GM12865 (cell line): Measurements from ENCODE around the gene TTC33.
"Not testable (repeated sequence)": the region's sequence is repeated elsewhere in the genome, so short reads cannot be mapped to it uniquely, and the experiment has no call there.

Source experiments
- DNase-seq: peaks from one replicate; pipeline ENCODE4 v3.0.0; 2010; ENCODE audit warnings: low read depth
- H3K4me3 ChIP-seq: 2 replicates; pipeline ENCODE4 v1.5.1; 2011; ENCODE audit warnings: mild to moderate bottlenecking, low read depth, low read length, control low read depth
- TF ChIP-seq, protein P1 (sequence below): IDR thresholded peaks from 2 replicates; pipeline ENCODE4 v1.5.1; 2011; ENCODE audit warnings: low read length, control low read depth, low read depth, inconsistent platforms; ENCODE audit not compliant: insufficient read depth; ENCODE audit errors: missing control alignments

The TTC33 gene

DNA sequence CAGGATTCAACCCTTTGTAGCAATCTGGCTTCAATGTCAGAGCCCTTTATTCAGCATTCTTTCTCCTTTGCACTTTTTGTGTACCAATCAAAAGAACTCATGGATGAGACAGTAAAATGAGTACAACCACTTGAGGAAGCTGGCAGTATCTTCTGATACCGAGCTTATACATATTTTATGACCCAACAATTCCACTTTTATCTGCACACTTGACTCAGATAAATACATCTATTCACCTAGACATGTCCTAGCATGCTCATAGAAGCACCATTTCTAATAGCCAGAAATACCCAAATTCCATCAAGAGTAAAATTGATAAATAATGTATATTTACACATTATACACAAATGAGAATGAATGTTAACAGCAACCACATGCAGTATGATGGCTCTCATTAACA, 187.2 kb downstream of the TTC33 start:
- TF ChIP-seq, protein P1, sequence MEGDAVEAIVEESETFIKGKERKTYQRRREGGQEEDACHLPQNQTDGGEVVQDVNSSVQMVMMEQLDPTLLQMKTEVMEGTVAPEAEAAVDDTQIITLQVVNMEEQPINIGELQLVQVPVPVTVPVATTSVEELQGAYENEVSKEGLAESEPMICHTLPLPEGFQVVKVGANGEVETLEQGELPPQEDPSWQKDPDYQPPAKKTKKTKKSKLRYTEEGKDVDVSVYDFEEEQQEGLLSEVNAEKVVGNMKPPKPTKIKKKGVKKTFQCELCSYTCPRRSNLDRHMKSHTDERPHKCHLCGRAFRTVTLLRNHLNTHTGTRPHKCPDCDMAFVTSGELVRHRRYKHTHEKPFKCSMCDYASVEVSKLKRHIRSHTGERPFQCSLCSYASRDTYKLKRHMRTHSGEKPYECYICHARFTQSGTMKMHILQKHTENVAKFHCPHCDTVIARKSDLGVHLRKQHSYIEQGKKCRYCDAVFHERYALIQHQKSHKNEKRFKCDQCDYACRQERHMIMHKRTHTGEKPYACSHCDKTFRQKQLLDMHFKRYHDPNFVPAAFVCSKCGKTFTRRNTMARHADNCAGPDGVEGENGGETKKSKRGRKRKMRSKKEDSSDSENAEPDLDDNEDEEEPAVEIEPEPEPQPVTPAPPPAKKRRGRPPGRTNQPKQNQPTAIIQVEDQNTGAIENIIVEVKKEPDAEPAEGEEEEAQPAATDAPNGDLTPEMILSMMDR, result no peak
- no peak for DNase-seq
- H3K4me3 ChIP-seq, result no peak overlapping the region

DNA sequence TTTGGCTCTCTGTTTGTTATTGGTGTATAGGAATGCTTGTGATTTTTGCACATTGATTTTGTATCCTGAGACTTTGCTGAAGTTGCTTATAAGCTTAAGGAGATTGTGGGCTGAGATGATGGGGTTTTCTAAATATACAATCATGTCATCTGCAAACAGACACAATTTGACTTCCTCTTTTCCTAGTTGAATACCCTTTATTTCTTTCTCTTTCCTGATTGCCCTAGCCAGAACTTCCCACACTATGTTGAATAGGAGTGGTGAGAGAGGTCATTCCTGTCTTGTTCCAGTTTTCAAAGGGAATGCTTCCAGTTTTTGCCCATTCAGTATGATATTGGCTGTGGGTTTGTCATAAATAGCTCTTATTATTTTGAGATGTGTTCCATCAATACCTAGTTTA, 192.6 kb downstream of the TTC33 start:
- DNase-seq, H3K4me3 ChIP-seq: not testable (repeated sequence)

DNA sequence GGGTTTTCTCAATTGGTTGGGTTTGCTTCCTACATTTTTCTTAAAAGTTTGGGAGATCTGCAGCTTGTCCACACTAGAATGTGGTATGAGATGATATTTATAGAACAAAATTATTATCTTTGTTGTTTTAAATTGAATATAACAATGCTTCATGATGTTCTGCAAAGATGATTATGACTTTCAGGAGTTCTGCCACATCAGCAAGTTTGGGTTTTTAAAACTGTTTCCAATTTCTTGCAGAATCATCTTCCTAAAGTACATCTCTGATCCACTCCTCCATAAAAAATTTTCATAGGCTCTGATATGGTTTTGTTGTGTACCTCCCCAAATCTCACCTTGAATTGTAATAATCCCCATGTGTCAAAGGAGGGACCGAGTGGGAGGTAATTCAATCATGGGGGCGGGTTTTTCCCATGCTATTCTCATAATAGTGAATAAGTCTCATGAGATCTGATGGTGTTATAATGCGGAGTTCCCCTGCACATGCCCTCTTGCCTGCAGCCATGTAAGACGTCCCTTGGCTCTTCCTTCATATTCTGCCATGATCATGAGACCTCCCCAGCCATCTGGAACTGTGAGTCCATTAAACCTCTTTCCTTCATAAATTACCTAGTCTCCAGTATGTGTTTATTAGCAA, 195.2 kb downstream of the TTC33 start:
- H3K4me3 ChIP-seq, result no peak overlapping the region
- DNase-seq, result no peak
- TF ChIP-seq, protein P1, result no peak

DNA sequence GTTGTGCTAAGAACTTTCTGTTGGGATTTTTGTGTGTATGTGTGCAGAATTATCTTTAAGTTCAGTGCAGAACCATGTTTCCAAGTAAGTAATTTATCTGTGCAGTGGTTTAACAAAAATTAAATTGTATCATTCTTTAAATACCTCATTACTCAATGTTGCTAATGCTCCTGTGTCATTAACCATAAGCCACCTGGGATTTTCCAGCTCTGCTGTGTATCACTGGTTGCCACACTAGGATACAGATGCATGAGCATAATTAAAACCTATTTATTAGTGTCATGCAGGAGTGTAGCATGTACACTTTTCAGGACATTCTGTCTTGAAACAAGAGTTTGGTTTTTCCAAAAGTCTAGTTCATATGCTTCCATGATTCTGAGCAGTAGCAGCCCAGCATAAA, 196.5 kb downstream of the TTC33 start:
- TF ChIP-seq, protein P1, result no peak
- DNase-seq, result no peak
- no peak overlapping the region for H3K4me3 ChIP-seq

DNA sequence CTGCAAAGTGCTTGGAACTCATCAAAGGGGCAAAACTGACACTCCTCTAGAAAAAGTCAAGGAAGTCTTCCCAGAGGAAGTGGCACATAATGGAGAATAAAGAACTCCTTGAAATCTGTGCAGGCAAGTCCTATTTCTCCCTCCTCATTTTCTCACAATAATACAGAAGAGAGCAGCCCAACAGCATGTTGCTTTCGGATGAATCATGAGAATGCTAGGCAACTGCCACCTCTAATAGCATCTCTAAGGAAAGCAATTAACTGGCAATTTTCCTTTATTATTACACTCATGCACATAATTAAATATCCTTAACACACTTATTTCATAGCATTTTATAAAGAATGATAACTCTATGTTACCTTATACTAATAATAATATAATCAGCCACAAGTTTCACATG, 198.3 kb downstream of the TTC33 start:
- no peak for DNase-seq
- TF ChIP-seq, protein P1, result no peak
- no peak overlapping the region for H3K4me3 ChIP-seq

DNA sequence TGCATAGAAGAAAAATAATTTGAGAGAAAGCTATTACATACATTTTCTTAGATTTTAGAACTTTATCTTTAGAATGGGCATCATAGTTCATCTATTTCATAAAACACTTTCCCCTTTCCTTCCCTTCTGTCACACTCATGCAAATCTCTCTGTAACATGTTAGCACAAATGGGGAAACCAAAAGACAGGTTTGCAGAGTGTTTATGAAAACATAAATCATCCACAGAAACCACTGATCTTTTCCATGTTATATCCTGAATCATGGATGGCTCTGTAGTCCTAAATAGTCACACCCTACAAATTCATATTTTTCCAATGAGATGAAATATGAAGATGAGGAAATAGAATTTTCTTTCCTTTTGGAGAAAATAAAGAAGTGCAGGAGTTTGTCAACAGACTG, 198.9 kb downstream of the TTC33 start:
- no peak for DNase-seq
- TF ChIP-seq, protein P1, result no peak
- H3K4me3 ChIP-seq, result no peak overlapping the region

DNA sequence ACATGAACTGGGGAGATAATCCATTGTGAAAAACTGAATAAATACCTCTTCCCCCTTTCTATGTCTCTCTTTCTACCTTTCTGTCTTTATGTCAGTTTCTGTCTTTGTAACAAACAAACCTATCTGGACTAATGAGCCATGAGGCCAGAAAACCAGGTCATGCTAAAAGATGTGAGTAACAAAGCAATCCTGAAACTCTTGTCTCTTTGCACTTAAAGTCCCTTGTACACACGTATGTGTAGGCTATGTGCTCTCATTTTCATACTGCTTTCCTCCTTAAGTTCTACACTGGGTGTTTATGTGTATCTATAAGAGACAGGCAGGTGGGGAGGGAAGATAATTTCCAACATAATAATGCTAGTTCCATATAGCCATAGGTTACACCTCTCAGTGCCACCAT, 199.9 kb downstream of the TTC33 start:
- no peak for DNase-seq
- TF ChIP-seq, protein P1, result no peak
- no peak overlapping the region for H3K4me3 ChIP-seq
